ENCODE measurements around the gene ATP5PB. TPM values are rescaled to one million over a fixed set of nuclear protein-coding genes. Genes with fewer than 3 reads are reported as not detected.

The ATP5PB gene
- total and polyA plus RNA-seq, 7 donors: 157 to 849 (median 217) TPM

GRCh38 chr1:111474106-111474505, 24.8 kb downstream of the ATP5PB start:
- WGBS, 2 donors: 59 to 78% methylated on average over 5 of the region's 5 CpGs
- no peaks in the 10 kb centered on the region for H3K27me3 ChIP-seq
- intact Hi-C loops (cut with DNase I): no loop called here
- TF ChIP-seq EP300 (IDR thresholded peaks at IDR 0.05) (no peak), CTCF (IDR thresholded peaks at IDR 0.05) (no peak), POLR2A (IDR thresholded peaks at IDR 0.05) (no peak), POLR2AphosphoS5 (IDR thresholded peaks at IDR 0.05) (no peak)
- no peaks in the 10 kb centered on the region for H3K4me1 ChIP-seq
- no peaks in the 10 kb centered on the region for H3K9me3 ChIP-seq
- peak overlapping the region in 3 of 4 donors; percentile 9 to 32 (median 14) for H3K4me3 ChIP-seq
- no peak for DNase-seq
- H3K27ac ChIP-seq: peak overlapping the region; percentile 29 to 48 (median 34)
- H3K36me3 ChIP-seq: peaks cover 11 to 35% (median 16%) of the 10 kb centered on the region in 4 donors

- TF ChIP-seq POLR2A (IDR thresholded peaks at IDR 0.05): no peak
- no peak for TF ChIP-seq EP300 (IDR thresholded peaks at IDR 0.05)
- no peak for TF ChIP-seq POLR2AphosphoS5 (IDR thresholded peaks at IDR 0.05)
- TF ChIP-seq CTCF (IDR thresholded peaks at IDR 0.05): no peak
- no peaks in the 10 kb centered on the region for H3K4me1 ChIP-seq
- peak overlapping the region; percentile 29 to 48 (median 34) for H3K27ac ChIP-seq
- intact Hi-C loops (cut with DNase I): no loop called here
- no peak for DNase-seq
- no peaks in the 10 kb centered on the region for H3K27me3 ChIP-seq
- H3K36me3 ChIP-seq: peaks cover 10 to 31% (median 13%) of the 10 kb centered on the region in 4 donors
- peak overlapping the region in 3 of 4 donors; percentile 9 to 32 (median 14) for H3K4me3 ChIP-seq
- 67 to 87% methylated on average over 4 of the region's 4 CpGs for WGBS, 2 donors
- H3K9me3 ChIP-seq: no peaks in the 10 kb centered on the region
These were observed 25.3 kb downstream of the ATP5PB start for GRCh38 chr1:111474521-111474920.

GRCh38 chr1:111475701-111476100, 26.4 kb downstream of the ATP5PB start:
- Histone ChIP-seq H3K9me3 (no peaks in the 10 kb centered on the region), H3K4me1 (no peaks in the 10 kb centered on the region), H3K36me3 (peaks cover 5 to 19% (median 6%) of the 10 kb centered on the region in 4 donors), H3K4me3 (peak overlapping the region in 1 of 4 donors; percentile 32), H3K27me3 (no peaks in the 10 kb centered on the region), H3K27ac (peak overlapping the region in 1 of 4 donors; percentile 48)
- no peak for DNase-seq
- intact Hi-C loops (cut with DNase I): no loop called here
- TF ChIP-seq POLR2AphosphoS5 (IDR thresholded peaks at IDR 0.05) (no peak), POLR2A (IDR thresholded peaks at IDR 0.05) (no peak), CTCF (IDR thresholded peaks at IDR 0.05) (no peak), EP300 (IDR thresholded peaks at IDR 0.05) (no peak)
- WGBS, 2 donors: 64 to 67% methylated on average over 5 of the region's 5 CpGs

GRCh38 chr1:111476214-111476613, 26.9 kb downstream of the ATP5PB start:
- intact Hi-C loops (cut with DNase I): no loop called here
- Histone ChIP-seq H3K36me3 (peaks cover 2 to 14% (median 4%) of the 10 kb centered on the region in 4 donors), H3K9me3 (no peaks in the 10 kb centered on the region), H3K27ac (peak overlapping the region in 1 of 4 donors; percentile 48), H3K27me3 (no peaks in the 10 kb centered on the region), H3K4me1 (peaks cover 0 to 4% (median 0%) of the 10 kb centered on the region in 4 donors), H3K4me3 (peak overlapping the region in 1 of 4 donors; percentile 32)
- no peak for DNase-seq
- TF ChIP-seq CTCF (IDR thresholded peaks at IDR 0.05) (no peak), POLR2AphosphoS5 (IDR thresholded peaks at IDR 0.05) (no peak), POLR2A (IDR thresholded peaks at IDR 0.05) (no peak), EP300 (IDR thresholded peaks at IDR 0.05) (no peak)

Measured in sigmoid colon (tissue), 7 donors.